Osteoblast (primary cell): Measurements from ENCODE around the gene SBNO2. TPM values are rescaled to one million over a fixed set of nuclear protein-coding genes. Genes with fewer than 3 reads are reported as not detected.

Source experiments
- DNase-seq: peaks from one replicate; pipeline ENCODE4 v3.0.0; 2011; ENCODE audit warnings: low spot score, mixed read lengths; ENCODE audit not compliant: insufficient read length; ENCODE audit errors: missing footprints
- H2AFZ ChIP-seq: 2 replicates; pipeline ENCODE4 v1.6.0; 2011; ENCODE audit warnings: mild to moderate bottlenecking, low read length
- H3K27ac ChIP-seq: 2 replicates; pipeline ENCODE4 v1.5.1; 2011; ENCODE audit warnings: mild to moderate bottlenecking, low read depth, low read length, moderate library complexity
- H3K27me3 ChIP-seq: 2 replicates; pipeline ENCODE4 v1.6.0; 2012; ENCODE audit warnings: mild to moderate bottlenecking, control low read depth, inconsistent platforms, low read length, moderate library complexity; ENCODE audit not compliant: insufficient read depth
- H3K36me3 ChIP-seq: 2 replicates; pipeline ENCODE4 v1.5.1; 2011; ENCODE audit warnings: mild to moderate bottlenecking, low read length, control low read depth, moderate library complexity; ENCODE audit not compliant: insufficient read depth
- H3K4me1 ChIP-seq: 2 replicates; pipeline ENCODE4 v1.5.1; 2011; ENCODE audit warnings: mild to moderate bottlenecking, low read length, control low read depth, moderate library complexity; ENCODE audit not compliant: insufficient read depth
- H3K4me2 ChIP-seq: 2 replicates; pipeline ENCODE4 v1.6.0; 2011; ENCODE audit warnings: mild to moderate bottlenecking, low read length; ENCODE audit not compliant: insufficient read depth
- H3K4me3 ChIP-seq: fragments of 200-600 bp; sonication (generic); 3 replicates; pipeline ENCODE4 v1.5.1; 2012; ENCODE audit warnings: mild to moderate bottlenecking, low read length, inconsistent platforms; ENCODE audit not compliant: insufficient read depth
- H3K79me2 ChIP-seq: 2 replicates; pipeline ENCODE4 v1.6.0; 2012; ENCODE audit warnings: mild to moderate bottlenecking, low read length, control low read depth, inconsistent platforms; ENCODE audit not compliant: insufficient read depth
- H3K9me3 ChIP-seq: 2 replicates; pipeline ENCODE4 v1.5.1; 2011; ENCODE audit warnings: low read depth, low read length, control low read depth
- H4K20me1 ChIP-seq: 2 replicates; pipeline ENCODE4 v1.6.0; 2012; ENCODE audit warnings: mild to moderate bottlenecking, low read length, control low read depth; ENCODE audit not compliant: insufficient read depth
- total RNA-seq: library from RNA; depleted of rRNA; stranded (reverse); fragments of >200 nt; gene quantifications from 2 replicates; pipeline ENCODE4 v1.2.3, GENCODE V29; 2012
- TF ChIP-seq, protein P1 (sequence below): IDR thresholded peaks from 2 replicates; pipeline ENCODE4 v1.5.1; 2011; ENCODE audit warnings: mild to moderate bottlenecking, low read depth, low read length, moderate library complexity; ENCODE audit errors: extremely low read depth

Gene SBNO2
- total RNA-seq, 1 donor: 69.1 TPM

DNA sequence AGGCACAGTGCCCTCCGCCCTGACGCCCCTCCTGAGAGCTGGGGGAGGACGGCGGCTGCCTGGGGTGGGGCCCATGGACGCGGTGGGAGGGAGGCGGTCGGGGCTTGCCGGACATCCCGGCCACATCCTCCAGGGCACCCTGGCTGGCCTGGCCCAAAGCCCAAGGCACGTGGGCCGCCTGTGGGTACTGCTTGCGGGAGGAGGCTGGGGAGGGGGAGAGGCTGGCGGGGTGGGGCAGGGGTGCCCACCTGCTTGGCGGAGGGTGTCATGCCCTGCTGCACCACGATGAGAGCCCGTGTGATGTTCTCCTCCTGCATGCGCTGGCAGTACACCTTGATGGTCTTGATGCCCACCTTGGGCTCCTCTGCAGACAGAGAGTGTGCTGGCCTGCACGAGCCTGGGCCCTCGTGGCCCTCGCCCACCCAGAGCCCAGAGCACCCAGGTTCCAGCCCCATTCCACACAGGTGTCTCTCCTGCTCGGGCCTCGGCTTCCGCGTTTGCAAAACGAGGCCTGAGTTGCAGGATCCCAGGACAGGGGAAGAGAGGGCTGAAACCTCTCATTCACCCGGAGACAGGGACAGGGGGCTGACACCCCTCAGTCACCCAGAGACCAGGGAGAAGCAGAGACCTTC, 82.4 kb downstream of the SBNO2 start:
- Histone ChIP-seq H3K27ac (no peak overlapping the region), H2AFZ (no peak overlapping the region), H3K4me3 (no peak overlapping the region), H4K20me1 (peaks cover 24% of the 10 kb centered on the region), H3K27me3 (no peaks in the 10 kb centered on the region), H3K79me2 (peaks cover 32% of the 10 kb centered on the region), H3K36me3 (peaks cover 21% of the 10 kb centered on the region), H3K4me2 (no peak overlapping the region), H3K9me3 (no peaks in the 10 kb centered on the region), H3K4me1 (peaks cover 10% of the 10 kb centered on the region)
- no peak for DNase-seq
- TF ChIP-seq, protein P1, sequence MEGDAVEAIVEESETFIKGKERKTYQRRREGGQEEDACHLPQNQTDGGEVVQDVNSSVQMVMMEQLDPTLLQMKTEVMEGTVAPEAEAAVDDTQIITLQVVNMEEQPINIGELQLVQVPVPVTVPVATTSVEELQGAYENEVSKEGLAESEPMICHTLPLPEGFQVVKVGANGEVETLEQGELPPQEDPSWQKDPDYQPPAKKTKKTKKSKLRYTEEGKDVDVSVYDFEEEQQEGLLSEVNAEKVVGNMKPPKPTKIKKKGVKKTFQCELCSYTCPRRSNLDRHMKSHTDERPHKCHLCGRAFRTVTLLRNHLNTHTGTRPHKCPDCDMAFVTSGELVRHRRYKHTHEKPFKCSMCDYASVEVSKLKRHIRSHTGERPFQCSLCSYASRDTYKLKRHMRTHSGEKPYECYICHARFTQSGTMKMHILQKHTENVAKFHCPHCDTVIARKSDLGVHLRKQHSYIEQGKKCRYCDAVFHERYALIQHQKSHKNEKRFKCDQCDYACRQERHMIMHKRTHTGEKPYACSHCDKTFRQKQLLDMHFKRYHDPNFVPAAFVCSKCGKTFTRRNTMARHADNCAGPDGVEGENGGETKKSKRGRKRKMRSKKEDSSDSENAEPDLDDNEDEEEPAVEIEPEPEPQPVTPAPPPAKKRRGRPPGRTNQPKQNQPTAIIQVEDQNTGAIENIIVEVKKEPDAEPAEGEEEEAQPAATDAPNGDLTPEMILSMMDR: no peak

DNA sequence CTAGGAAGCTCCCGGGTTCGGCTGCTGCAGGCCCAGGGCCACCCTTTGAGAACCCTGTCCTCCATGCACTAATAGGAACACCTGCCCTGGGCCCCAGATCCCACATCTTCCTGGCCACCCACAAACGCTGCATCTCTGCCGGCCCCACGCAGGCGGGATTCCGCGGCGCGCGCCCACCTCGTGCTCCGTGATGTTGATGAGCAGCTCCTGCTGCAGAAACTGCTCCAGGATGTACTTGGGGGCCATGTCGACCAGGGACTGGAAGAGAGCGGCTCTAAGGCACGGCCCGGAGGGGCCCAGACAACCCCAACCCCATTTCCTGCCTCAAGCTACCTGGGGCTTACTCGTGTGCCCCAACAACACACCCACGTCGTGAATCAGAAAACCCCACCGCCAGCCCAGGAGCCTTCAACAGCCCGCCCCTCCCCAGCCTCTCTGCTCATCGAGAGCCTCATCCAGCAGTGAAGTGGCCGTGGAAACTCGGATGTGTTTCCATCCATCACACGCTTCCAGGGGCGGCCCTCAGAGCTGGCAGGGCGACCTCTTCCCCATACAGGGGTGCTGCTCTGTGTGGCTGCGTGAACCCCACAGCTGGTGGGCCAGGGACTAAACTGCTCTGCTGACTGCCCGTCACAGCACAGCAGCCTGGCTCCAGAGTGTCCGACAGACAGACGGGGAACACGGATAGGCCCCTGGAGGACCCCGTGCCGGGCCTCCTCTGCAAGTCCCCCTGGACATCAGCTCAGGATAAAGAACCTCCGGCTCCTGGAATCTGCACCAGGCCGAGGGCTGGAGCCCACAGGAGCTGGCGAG, 83.1 kb downstream of the SBNO2 start:
- Histone ChIP-seq H3K36me3 (peaks cover 21% of the 10 kb centered on the region), H3K4me3 (no peak overlapping the region), H2AFZ (no peak overlapping the region), H3K4me1 (peaks cover 10% of the 10 kb centered on the region), H4K20me1 (peaks cover 27% of the 10 kb centered on the region), H3K27ac (no peak overlapping the region), H3K79me2 (peaks cover 32% of the 10 kb centered on the region), H3K4me2 (no peak overlapping the region), H3K27me3 (no peaks in the 10 kb centered on the region), H3K9me3 (no peaks in the 10 kb centered on the region)
- TF ChIP-seq, protein P1: no peak
- DNase-seq: no peak

DNA sequence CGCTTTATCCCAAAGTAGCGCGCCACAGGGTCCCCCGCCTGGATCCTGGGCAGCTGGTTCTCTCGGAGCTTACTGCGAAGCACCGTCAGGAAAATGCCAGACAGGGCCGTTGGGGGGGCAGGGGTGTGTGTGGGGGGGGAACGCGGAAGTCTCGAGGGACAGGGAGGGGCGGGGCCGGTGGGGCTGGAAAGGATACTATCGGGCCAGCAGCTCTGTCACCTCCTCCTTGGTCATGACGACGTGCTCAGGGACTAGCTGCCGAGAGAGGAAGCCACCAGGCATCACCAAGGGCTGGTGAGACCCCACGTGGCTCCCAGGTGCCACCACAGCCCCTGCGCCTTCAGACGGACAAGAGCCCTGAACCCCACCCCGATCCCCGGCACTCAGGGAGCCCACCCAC, 84.2 kb downstream of the SBNO2 start:
- H3K27ac ChIP-seq: no peak overlapping the region
- peaks cover 10% of the 10 kb centered on the region for H3K4me1 ChIP-seq
- TF ChIP-seq, protein P1: no peak
- no peak overlapping the region for H3K4me2 ChIP-seq
- no peak overlapping the region for H2AFZ ChIP-seq
- H3K79me2 ChIP-seq: peaks cover 29% of the 10 kb centered on the region
- no peaks in the 10 kb centered on the region for H3K9me3 ChIP-seq
- no peaks in the 10 kb centered on the region for H3K27me3 ChIP-seq
- H4K20me1 ChIP-seq: peaks cover 27% of the 10 kb centered on the region
- DNase-seq: no peak
- H3K36me3 ChIP-seq: peaks cover 21% of the 10 kb centered on the region
- no peak overlapping the region for H3K4me3 ChIP-seq

DNA sequence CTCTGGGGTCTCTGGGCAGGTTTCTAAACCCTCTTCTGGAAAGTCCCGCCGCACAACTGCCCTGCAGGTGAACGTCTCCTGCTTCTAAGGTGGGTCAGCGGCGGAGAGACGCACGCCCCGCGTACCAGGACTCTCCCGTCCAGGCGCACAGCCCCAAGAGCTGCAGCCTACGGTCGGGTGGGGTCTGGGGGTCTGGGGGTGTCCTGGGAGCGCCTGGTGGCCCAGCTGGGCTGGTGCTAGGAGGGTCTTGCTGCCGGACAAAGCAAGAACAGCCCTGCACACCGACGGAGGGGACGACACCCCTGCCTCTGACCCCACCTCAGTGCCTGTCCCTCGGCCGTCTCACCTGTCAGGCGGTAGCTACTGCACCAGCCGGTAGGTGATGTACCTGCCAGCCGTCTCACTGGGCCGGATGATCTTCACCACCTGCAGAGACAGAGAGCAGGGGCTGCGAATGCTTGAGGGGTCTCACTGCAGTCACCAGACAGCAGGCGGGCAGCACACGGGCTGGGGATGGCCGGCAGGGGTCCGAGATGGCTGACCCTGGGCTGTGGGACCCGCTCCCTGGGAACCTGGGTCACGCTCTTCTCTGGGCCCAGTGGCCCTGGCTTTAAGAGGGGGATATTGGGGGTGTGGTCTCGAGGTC, 84.8 kb downstream of the SBNO2 start:
- no peak overlapping the region for H2AFZ ChIP-seq
- DNase-seq: no peak
- peaks cover 23% of the 10 kb centered on the region for H3K79me2 ChIP-seq
- H3K36me3 ChIP-seq: peaks cover 21% of the 10 kb centered on the region
- H3K27me3 ChIP-seq: no peaks in the 10 kb centered on the region
- H3K4me2 ChIP-seq: no peak overlapping the region
- peaks cover 21% of the 10 kb centered on the region for H4K20me1 ChIP-seq
- H3K4me3 ChIP-seq: no peak overlapping the region
- H3K4me1 ChIP-seq: peaks cover 7% of the 10 kb centered on the region
- TF ChIP-seq, protein P1: no peak
- no peaks in the 10 kb centered on the region for H3K9me3 ChIP-seq
- H3K27ac ChIP-seq: no peak overlapping the region
